ENCODE results near the gene PDIA2.

PDIA2 gene

GRCh38 chr16:282491-282890 lies 473 bp upstream of the PDIA2 start:
- Histone ChIP-seq H3K27ac (ENCODE audit: extremely low read depth, low read depth, low read length) (no peak overlapping the region), H3K36me3 (ENCODE audit: control insufficient read depth in 2 of 2, insufficient read depth in 1 of 2, low read length in 2 of 2) (peaks cover 0 to 19% of the 10 kb centered on the region in 2 experiments; a peak in 1 of 3 replicates), H3K9me3 (ENCODE audit: control insufficient read depth, insufficient read depth, low read depth, low read length) (no peaks in the 10 kb centered on the region), H3K4me3 (ENCODE audit: low read depth, low read length) (no peak overlapping the region), H3K4me1 (ENCODE audit: control insufficient read depth, insufficient read depth, low read length) (no peaks in the 10 kb centered on the region)
- ChIA-PET POLR2A (no interaction called here), CTCF (no interaction called here)
- no peak for TF ChIP-seq ZNF248 (tag by site-specific recombination; IDR thresholded peaks at IDR 0.05)
- TF ChIP-seq ZNF791 (tag by site-specific recombination; IDR thresholded peaks at IDR 0.05), result no peak
- TF ChIP-seq ZNF426 (tag by site-specific recombination; IDR thresholded peaks at IDR 0.05), result no peak
- TF ChIP-seq KLF7 (tag by site-specific recombination; IDR thresholded peaks at IDR 0.05; ENCODE audit: borderline replicate concordance), result no peak
- peak; percentile 16; the same call in 1 of the 2 replicates for TF ChIP-seq GLIS2 (tag by site-specific recombination; IDR thresholded peaks at IDR 0.05)

GRCh38 chr16:284204-285120 lies 1.5 kb downstream of the PDIA2 start:
- Histone ChIP-seq H3K9me3 (ENCODE audit: control insufficient read depth, insufficient read depth, low read depth, low read length) (no peaks in the 10 kb centered on the region), H3K27ac (ENCODE audit: extremely low read depth, low read depth, low read length) (no peak overlapping the region), H3K36me3 (ENCODE audit: control insufficient read depth in 2 of 2, insufficient read depth in 1 of 2, low read length in 2 of 2) (peaks cover 0 to 36% of the 10 kb centered on the region in 2 experiments; a peak in 2 of 3 replicates), H3K4me3 (ENCODE audit: low read depth, low read length) (no peak overlapping the region), H3K4me1 (ENCODE audit: control insufficient read depth, insufficient read depth, low read length) (no peaks in the 10 kb centered on the region)
- ChIA-PET CTCF (interaction anchor here (0.8 kb wide), 1 partner anchor 11 kb away, joined by 3 read pairs; no protein-coding TSS in a partner anchor), POLR2A (interaction anchor here (0.6 kb wide), 1 partner anchor 172 kb away, joined by 4 read pairs; no protein-coding TSS in a partner anchor)
- TF ChIP-seq BCL11A (tag by site-specific recombination; IDR thresholded peaks at IDR 0.05; ENCODE audit: low read depth) (peak; percentile 82), ZIC2 (tag by site-specific recombination; IDR thresholded peaks at IDR 0.05) (peak; percentile 23; the same call in 1 of the 2 replicates), CTCF (tag by site-specific recombination; IDR thresholded peaks at IDR 0.05) (no peak), ZNF416 (tag by site-specific recombination; IDR thresholded peaks at IDR 0.05) (no peak), ZNF837 (tag by site-specific recombination; IDR thresholded peaks at IDR 0.05) (no peak), PATZ1 (tag by site-specific recombination; IDR thresholded peaks at IDR 0.05) (0 out of 2 replicates have a peak, but pooled peaks have one; percentile 16), BCL11B (tag by site-specific recombination; IDR thresholded peaks at IDR 0.05; ENCODE audit: low read depth) (peak; percentile 83), ZNF449 (tag by site-specific recombination; IDR thresholded peaks at IDR 0.05) (no peak), HIC1 (tag by site-specific recombination; IDR thresholded peaks at IDR 0.05) (peak; percentile 90), ZNF155 (tag by site-specific recombination; IDR thresholded peaks at IDR 0.05) (no peak), ZNF2 (tag by site-specific recombination; IDR thresholded peaks at IDR 0.05) (0 out of 2 replicates have a peak, but pooled peaks have one; percentile 52), YY1 (tag by site-specific recombination; IDR thresholded peaks at IDR 0.05) (no peak), ZNF600 (tag by site-specific recombination; IDR thresholded peaks at IDR 0.05) (peak; percentile 90)

Data from HEK293 (cell line).